ENCODE data around the gene FILIP1L. TPM values are rescaled to one million over a fixed set of nuclear protein-coding genes. Genes with fewer than 3 reads are reported as not detected.

The FILIP1L gene
- 10 to 100 TPM in 2 of 3 donors, 1 to 10 TPM in 1; 8.9 to 37.0 (median 17.1) TPM for total RNA-seq
- long read RNA-seq, donor 1, transcript FILIP1L-203 (2 exons, 3,280 nt): major isoform, 60 of 71 reads
- long read RNA-seq, donor 1, partial matches to known transcripts: 1 of 71 reads
- long read RNA-seq, donor 1, other reads (novel, unspliced or antisense): 10 of 71 reads
- long read RNA-seq, donor 2, transcript FILIP1L-203 (2 exons, 3,280 nt): major isoform, 9 of 11 reads
- long read RNA-seq, donor 2, partial matches to known transcripts: 0 of 11 reads
- long read RNA-seq, donor 2, other reads (novel, unspliced or antisense): 2 of 11 reads

- ATAC-seq (no peak), DNase-seq (no peak)
- no peak within 1 kb of the TSS for H3K4me3 ChIP-seq
- no peaks in the 10 kb centered on the region for H3K4me1 ChIP-seq (ENCODE audit: low read depth)
- TF ChIP-seq, protein P1, sequence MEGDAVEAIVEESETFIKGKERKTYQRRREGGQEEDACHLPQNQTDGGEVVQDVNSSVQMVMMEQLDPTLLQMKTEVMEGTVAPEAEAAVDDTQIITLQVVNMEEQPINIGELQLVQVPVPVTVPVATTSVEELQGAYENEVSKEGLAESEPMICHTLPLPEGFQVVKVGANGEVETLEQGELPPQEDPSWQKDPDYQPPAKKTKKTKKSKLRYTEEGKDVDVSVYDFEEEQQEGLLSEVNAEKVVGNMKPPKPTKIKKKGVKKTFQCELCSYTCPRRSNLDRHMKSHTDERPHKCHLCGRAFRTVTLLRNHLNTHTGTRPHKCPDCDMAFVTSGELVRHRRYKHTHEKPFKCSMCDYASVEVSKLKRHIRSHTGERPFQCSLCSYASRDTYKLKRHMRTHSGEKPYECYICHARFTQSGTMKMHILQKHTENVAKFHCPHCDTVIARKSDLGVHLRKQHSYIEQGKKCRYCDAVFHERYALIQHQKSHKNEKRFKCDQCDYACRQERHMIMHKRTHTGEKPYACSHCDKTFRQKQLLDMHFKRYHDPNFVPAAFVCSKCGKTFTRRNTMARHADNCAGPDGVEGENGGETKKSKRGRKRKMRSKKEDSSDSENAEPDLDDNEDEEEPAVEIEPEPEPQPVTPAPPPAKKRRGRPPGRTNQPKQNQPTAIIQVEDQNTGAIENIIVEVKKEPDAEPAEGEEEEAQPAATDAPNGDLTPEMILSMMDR (IDR thresholded peaks at IDR 0.05): no peak
- no peaks in the 10 kb centered on the region for H3K9me3 ChIP-seq
- no peaks in the 10 kb centered on the region for H3K36me3 ChIP-seq (ENCODE audit: low read depth)
- intact Hi-C loops (cut with DNase I, micrococcal nuclease): no loop called here
Measured at GRCh38 chr3:100114413-100115030, at the start of gene FILIP1L. Gene FILIP1L, minus strand, starts transcription at chr3:100114501.

- Histone ChIP-seq H3K36me3 (ENCODE audit: low read depth) (no peaks in the 10 kb centered on the region), H3K4me1 (ENCODE audit: low read depth) (no peaks in the 10 kb centered on the region), H3K4me3 (no peak overlapping the region), H3K9me3 (no peaks in the 10 kb centered on the region)
- intact Hi-C loops (cut with DNase I, micrococcal nuclease): no loop called here
- ATAC-seq: no peak
- DNase-seq: no peak
- TF ChIP-seq, protein P1 (IDR thresholded peaks at IDR 0.05): no peak
Measured at GRCh38 chr3:100163787-100164186, 49.5 kb upstream of the FILIP1L start.

DNA sequence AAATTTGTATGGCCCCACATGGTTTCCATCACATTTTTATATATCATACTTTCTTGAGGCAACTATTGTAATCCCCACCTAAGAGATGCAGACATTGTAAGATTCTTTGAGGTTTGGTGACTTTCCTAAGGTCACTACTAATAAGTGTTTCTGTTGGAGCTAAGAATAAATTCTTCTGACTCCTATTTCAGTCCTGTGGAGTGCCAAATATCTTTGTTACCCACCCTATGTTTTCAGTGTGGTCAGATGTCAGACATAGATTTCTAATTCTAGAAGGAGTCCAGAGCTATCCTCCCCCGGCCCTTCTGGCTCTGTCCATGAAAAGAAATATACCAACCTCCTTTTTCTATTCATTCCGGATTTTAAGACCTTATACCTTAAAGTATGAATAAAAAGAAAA, 46.2 kb upstream of the FILIP1L start:
- ATAC-seq: no peak
- intact Hi-C loops (cut with DNase I, micrococcal nuclease): no loop called here
- Histone ChIP-seq H3K9me3 (peaks cover 8% of the 10 kb centered on the region), H3K4me3 (no peak overlapping the region), H3K36me3 (ENCODE audit: low read depth) (no peaks in the 10 kb centered on the region), H3K4me1 (ENCODE audit: low read depth) (no peaks in the 10 kb centered on the region)
- TF ChIP-seq, protein P1 (IDR thresholded peaks at IDR 0.05): no peak
- no peak for DNase-seq

- no peak overlapping the region for H3K4me3 ChIP-seq
- intact Hi-C loops (cut with DNase I, micrococcal nuclease): no loop called here
- peaks cover 8% of the 10 kb centered on the region for H3K9me3 ChIP-seq
- H3K36me3 ChIP-seq (ENCODE audit: low read depth): no peaks in the 10 kb centered on the region
- DNase-seq (no peak), ATAC-seq (no peak)
- H3K4me1 ChIP-seq (ENCODE audit: low read depth): no peaks in the 10 kb centered on the region
- TF ChIP-seq, protein P1 (IDR thresholded peaks at IDR 0.05): no peak
Measured at GRCh38 chr3:100159331-100160153, 45.2 kb upstream of the FILIP1L start.

DNA sequence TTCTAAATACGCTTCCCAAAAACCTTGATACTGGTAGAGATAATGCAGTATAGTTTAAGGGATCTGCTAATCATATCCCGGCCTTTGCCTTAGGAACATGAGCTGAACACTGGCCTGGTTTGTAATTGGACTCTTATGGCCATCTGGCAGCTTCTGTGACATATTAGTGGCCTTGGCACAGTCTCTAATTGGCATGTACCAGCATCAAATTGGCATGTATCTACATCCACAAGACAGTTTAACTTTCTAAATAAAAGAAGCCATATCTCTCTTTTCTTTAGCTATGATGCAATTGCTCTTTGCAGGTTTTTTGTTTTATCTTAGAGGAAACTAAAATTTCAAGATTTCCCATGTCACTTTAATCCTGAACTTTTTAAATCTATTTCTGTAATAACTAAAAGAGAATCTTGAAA, 44.6 kb upstream of the FILIP1L start:
- Histone ChIP-seq H3K36me3 (ENCODE audit: low read depth) (no peaks in the 10 kb centered on the region), H3K4me3 (no peak overlapping the region), H3K9me3 (peaks cover 8% of the 10 kb centered on the region), H3K4me1 (ENCODE audit: low read depth) (no peaks in the 10 kb centered on the region)
- ATAC-seq (no peak), DNase-seq (no peak)
- intact Hi-C loops (cut with DNase I, micrococcal nuclease): no loop called here
- TF ChIP-seq, protein P1 (IDR thresholded peaks at IDR 0.05): no peak
